HepG2 (cell line): ENCODE data around the gene GPR62. TPM values are rescaled to one million over a fixed set of nuclear protein-coding genes. Genes with fewer than 3 reads are reported as not detected.

Source experiments
- CEBPB ChIP-seq: IDR thresholded peaks from 2 replicates; pipeline ENCODE4 v1.6.1; 2011; ENCODE audit warnings: low read depth, low read length, improper control_type of control experiment, borderline replicate concordance
- EP300 ChIP-seq, 3 experiments: sonication (generic) in 1 of 3; formaldehyde crosslinking in 1 of 3; IDR thresholded peaks; 2 replicates each; pipeline versions ENCODE4 v1.5.1 to v1.6.1; 2011 to 2020; ENCODE audit warnings: low read depth in 2 of 3, low read length in 2 of 3, borderline replicate concordance in 1 of 3, improper control_type of control experiment in 1 of 3, mild to moderate bottlenecking in 1 of 3, missing genetic modification reagents in 1 of 3, moderate library complexity in 1 of 3
- GATA4 ChIP-seq: sonication (generic); IDR thresholded peaks from 2 replicates; pipeline ENCODE4 v1.6.1; 2016; ENCODE audit warnings: antibody characterized with exemption, low read depth, borderline replicate concordance
- GLI4 ChIP-seq: sonication (generic); formaldehyde crosslinking; IDR thresholded peaks from 2 replicates; pipeline ENCODE4 v1.5.1; 2020; ENCODE audit warnings: missing genetic modification reagents, mild to moderate bottlenecking, moderate library complexity, borderline replicate concordance
- GPN1 ChIP-seq: sonication (generic); formaldehyde crosslinking; IDR thresholded peaks from 2 replicates; pipeline ENCODE4 v1.5.1; 2020; ENCODE audit warnings: missing genetic modification reagents, borderline replicate concordance
- HDAC6 ChIP-seq: fragments of 200-600 bp; sonication (generic); IDR thresholded peaks from 2 replicates; pipeline ENCODE4 v1.7.0; 2017; ENCODE audit warnings: mild to moderate bottlenecking, antibody characterized with exemption, low read length, low read depth
- IKZF1 ChIP-seq: fragments of 450-650 bp; IDR thresholded peaks from 2 replicates; pipeline ENCODE4 v1.7.1; 2016
- IKZF4 ChIP-seq: sonication (generic); formaldehyde crosslinking; IDR thresholded peaks from 2 replicates; pipeline ENCODE4 v1.5.1; 2020; ENCODE audit warnings: borderline replicate concordance, mild to moderate bottlenecking, low read depth, missing genetic modification reagents; ENCODE audit errors: not compliant biosample characterization
- KLF9 ChIP-seq: IDR thresholded peaks from 2 replicates; pipeline ENCODE4 v1.6.1; 2016; ENCODE audit warnings: low read depth
- MTA3 ChIP-seq: sonication (generic); formaldehyde crosslinking; IDR thresholded peaks from 2 replicates; pipeline ENCODE4 v1.4.0; 2020; ENCODE audit warnings: missing genetic modification reagents
- PCBP2 ChIP-seq: fragments of 200-400 bp; formaldehyde crosslinking; optimal IDR thresholded peaks from 2 replicates; pipeline ENCODE3; 2018; ENCODE audit warnings: low read length, low read depth; ENCODE audit not compliant: poor library complexity, severe bottlenecking
- POGK ChIP-seq: sonication (generic); formaldehyde crosslinking; conservative IDR thresholded peaks from 2 replicates; pipeline ENCODE4 v1.8.0; 2022; ENCODE audit warnings: mild to moderate bottlenecking, moderate library complexity, missing genetic modification reagents
- PRDM10 ChIP-seq: sonication (generic); formaldehyde crosslinking; IDR thresholded peaks from 2 replicates; pipeline ENCODE4 v1.4.0; 2020; ENCODE audit warnings: low read depth, missing genetic modification reagents
- SALL1 ChIP-seq: sonication (generic); formaldehyde crosslinking; IDR thresholded peaks from 2 replicates; pipeline ENCODE4 v1.8.0; 2022; ENCODE audit warnings: mild to moderate bottlenecking, missing genetic modification reagents
- SCMH1 ChIP-seq: sonication (generic); formaldehyde crosslinking; IDR thresholded peaks from 2 replicates; pipeline ENCODE4 v1.9.0; 2021; ENCODE audit warnings: missing genetic modification reagents, mild to moderate bottlenecking, borderline replicate concordance
- SMAD9 ChIP-seq: sonication (generic); formaldehyde crosslinking; IDR thresholded peaks from 2 replicates; pipeline ENCODE4 v1.5.1; 2020; ENCODE audit warnings: mild to moderate bottlenecking, missing genetic modification reagents
- SMC3 ChIP-seq: IDR thresholded peaks from 2 replicates; pipeline ENCODE4 v1.6.1; 2011; ENCODE audit warnings: low read length, improper control_type of control experiment
- TBX2 ChIP-seq: sonication (generic); formaldehyde crosslinking; IDR thresholded peaks from 2 replicates; pipeline ENCODE4 v1.5.0; 2020; ENCODE audit warnings: missing genetic modification reagents, mild to moderate bottlenecking, borderline replicate concordance
- ZNF333 ChIP-seq: sonication (generic); formaldehyde crosslinking; IDR thresholded peaks from 2 replicates; pipeline ENCODE4 v1.4.0; 2020; ENCODE audit warnings: mild to moderate bottlenecking, missing genetic modification reagents, borderline replicate concordance
- ZNF460 ChIP-seq: sonication (generic); formaldehyde crosslinking; IDR thresholded peaks from 2 replicates; pipeline ENCODE4 v1.5.1; 2020; ENCODE audit warnings: missing genetic modification reagents, mild to moderate bottlenecking, borderline replicate concordance
- ZNF788 ChIP-seq: sonication (generic); formaldehyde crosslinking; IDR thresholded peaks from 2 replicates; pipeline ENCODE4 v1.5.0; 2020; ENCODE audit warnings: mild to moderate bottlenecking, missing genetic modification reagents, borderline replicate concordance
- polyA plus RNA-seq, 8 experiments: library from polyadenylated mRNA; depleted of rRNA in 3 of 8; stranded (reverse) in 7 of 8; unstranded in 1 of 8; fragments of >200 nt; fragmentation: Illumina TruSeq in 4 of 8; extraction: Trizol in 4 of 8; gene quantifications; 2 replicates each; pipeline versions ENCODE4 v1.2.1 to v1.2.3, GENCODE V29; 2011 to 2016; ENCODE audit warnings: low read depth in 4 of 8, missing spikeins in 1 of 8, mixed read lengths in 1 of 8; ENCODE audit not compliant: insufficient read depth in 1 of 8
- total RNA-seq, 5 experiments: library from RNA; depleted of rRNA; stranded (reverse); fragments of >200 nt; fragmentation: Illumina TruSeq; extraction: Trizol; gene quantifications; 2 replicates each; pipeline ENCODE4 v1.2.3, GENCODE V29; 2016; ENCODE audit warnings: low read depth in 1 of 5
- TF ChIP-seq, protein P1 (sequence below): sonication (generic); formaldehyde crosslinking; IDR thresholded peaks from 2 replicates; pipeline ENCODE4 v1.8.0; 2022; ENCODE audit warnings: mild to moderate bottlenecking, missing genetic modification reagents, borderline replicate concordance

The GPR62 gene
- total and polyA plus RNA-seq, 2 of the 13 experiments (the other 11 are each of a cell fraction or from before 2014, with no cell fraction given) = not detected

- TF ChIP-seq GLI4 (CRISPR knock-in tag) (peak; percentile 59; the same call in 1 of the 2 replicates), GPN1 (CRISPR knock-in tag) (no peak), ZNF460 (no peak; the same call in 1 of the 2 replicates), ZNF788 (peak; percentile 97; the same call in 1 of the 2 replicates), TBX2 (CRISPR knock-in tag) (peak; percentile 94), SALL1 (CRISPR knock-in tag) (peak; percentile 92), SMC3 (no peak), IKZF1 (no peak), HDAC6 (no peak), KLF9 (CRISPR knock-in tag) (peak; percentile 42; the same call in 1 of the 2 replicates), PCBP2 (no peak), ZNF333 (peak; percentile 85; the same call in 1 of the 2 replicates), EP300 (IDR thresholded peaks at IDR 0.05; ENCODE audit: low read depth in 2 of 2, low read length in 2 of 2) (peak; percentile 19 to 73; a peak in 3 of 4 replicates), EP300 (CRISPR knock-in tag; IDR thresholded peaks at IDR 0.05; ENCODE audit: borderline replicate concordance) (0 out of 2 replicates have a peak, but pooled peaks have one; percentile 44), IKZF4 (CRISPR knock-in tag) (peak; percentile 59), GATA4 (peak; percentile 83; the same call in 1 of the 2 replicates), SMAD9 (CRISPR knock-in tag) (0 out of 2 replicates have a peak, but pooled peaks have one; percentile 59), CEBPB (no peak), SCMH1 (CRISPR knock-in tag) (no peak), POGK (CRISPR knock-in tag) (peak; percentile 73), PRDM10 (CRISPR knock-in tag) (no peak; the same call in 1 of the 2 replicates), MTA3 (CRISPR knock-in tag) (no peak)
- TF ChIP-seq, protein P1, sequence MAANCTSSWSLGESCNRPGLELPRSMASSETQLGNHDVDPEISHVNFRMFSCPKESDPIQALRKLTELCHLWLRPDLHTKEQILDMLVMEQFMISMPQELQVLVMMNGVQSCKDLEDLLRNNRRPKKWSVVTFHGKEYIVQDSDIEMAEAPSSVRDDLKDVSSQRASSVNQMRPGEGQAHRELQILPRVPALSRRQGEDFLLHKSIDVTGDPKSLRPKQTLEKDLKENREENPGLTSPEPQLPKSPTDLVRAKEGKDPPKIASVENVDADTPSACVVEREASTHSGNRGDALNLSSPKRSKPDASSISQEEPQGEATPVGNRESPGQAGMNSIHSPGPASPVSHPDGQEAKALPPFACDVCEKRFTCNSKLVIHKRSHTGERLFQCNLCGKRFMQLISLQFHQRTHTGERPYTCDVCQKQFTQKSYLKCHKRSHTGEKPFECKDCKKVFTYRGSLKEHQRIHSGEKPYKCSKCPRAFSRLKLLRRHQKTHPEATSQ (CRISPR knock-in tag) = no peak
Observed at GRCh38 chr3:51982838-51983577, 27.8 kb downstream of the GPR62 start, which contains the start of gene ACY1 (continued).
